ENCODE results near the gene POLE. TPM values are rescaled to one million over a fixed set of nuclear protein-coding genes. Genes with fewer than 3 reads are reported as not detected.

Gene POLE
- total RNA-seq, 4 donors from 2014 or later, result 19.2 to 28.1 (median 23.9) TPM

DNA sequence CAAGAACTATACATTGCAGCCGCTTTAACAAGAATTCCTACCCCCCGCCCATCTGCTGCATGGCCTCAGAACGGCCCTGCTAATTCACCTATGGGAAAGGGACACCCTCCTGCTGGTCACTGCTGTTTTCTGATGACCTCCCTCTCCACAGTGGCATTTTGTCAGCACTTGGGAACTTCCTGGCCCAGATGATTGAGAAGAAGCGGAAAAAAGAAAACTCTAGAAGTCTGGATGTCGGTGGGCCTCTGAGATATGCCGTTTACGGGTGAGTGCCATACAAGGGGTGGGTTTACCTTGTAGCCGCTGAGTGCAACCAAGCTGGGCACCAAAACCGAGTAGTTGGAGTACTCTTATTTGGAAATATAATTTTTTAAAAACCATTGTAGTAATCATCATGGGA lies 3.0 kb upstream of the POLE start:
- Histone ChIP-seq H3K27me3 (no peaks in the 10 kb centered on the region), H3K36me3 (no peaks in the 10 kb centered on the region), H3K4me1 (peaks cover 6% of the 10 kb centered on the region in 2 donors), H3K4me3 (replicated peaks in 1 of 3) (no peak overlapping the region), H3K9me3 (no peaks in the 10 kb centered on the region), H3K27ac (no peak overlapping the region)
- intact Hi-C loops (cut with DNase I), result no loop called here
- no peak for TF ChIP-seq POLR2A (IDR thresholded peaks at IDR 0.05)
- TF ChIP-seq, protein P1, sequence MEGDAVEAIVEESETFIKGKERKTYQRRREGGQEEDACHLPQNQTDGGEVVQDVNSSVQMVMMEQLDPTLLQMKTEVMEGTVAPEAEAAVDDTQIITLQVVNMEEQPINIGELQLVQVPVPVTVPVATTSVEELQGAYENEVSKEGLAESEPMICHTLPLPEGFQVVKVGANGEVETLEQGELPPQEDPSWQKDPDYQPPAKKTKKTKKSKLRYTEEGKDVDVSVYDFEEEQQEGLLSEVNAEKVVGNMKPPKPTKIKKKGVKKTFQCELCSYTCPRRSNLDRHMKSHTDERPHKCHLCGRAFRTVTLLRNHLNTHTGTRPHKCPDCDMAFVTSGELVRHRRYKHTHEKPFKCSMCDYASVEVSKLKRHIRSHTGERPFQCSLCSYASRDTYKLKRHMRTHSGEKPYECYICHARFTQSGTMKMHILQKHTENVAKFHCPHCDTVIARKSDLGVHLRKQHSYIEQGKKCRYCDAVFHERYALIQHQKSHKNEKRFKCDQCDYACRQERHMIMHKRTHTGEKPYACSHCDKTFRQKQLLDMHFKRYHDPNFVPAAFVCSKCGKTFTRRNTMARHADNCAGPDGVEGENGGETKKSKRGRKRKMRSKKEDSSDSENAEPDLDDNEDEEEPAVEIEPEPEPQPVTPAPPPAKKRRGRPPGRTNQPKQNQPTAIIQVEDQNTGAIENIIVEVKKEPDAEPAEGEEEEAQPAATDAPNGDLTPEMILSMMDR (IDR thresholded peaks at IDR 0.05), result no peak
- no peak for DNase-seq
- 91 to 95% methylated on average over 9 of the region's 9 CpGs for WGBS, 2 donors

DNA sequence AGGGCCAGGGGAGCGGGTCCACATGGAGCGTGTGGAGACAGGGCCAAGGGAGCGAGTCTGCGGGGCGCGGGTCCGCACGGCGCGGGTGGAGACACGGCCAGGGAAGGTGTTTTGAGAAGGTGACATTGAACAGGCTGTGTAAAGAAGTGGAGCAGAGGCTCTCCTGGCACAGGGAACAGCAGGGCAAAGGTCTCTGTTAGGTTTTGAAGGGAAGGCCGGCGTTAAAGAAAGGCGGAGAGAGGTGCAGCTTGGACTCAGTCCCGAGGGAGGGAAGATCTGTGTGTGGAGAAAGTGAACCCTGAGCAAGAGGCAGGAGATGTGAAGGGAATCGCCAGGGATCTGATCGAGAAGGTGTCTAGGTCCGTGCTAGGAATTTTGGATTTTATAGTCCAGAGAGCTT lies 2.1 kb upstream of the POLE start:
- intact Hi-C loops (cut with DNase I), result loop anchor here (5.0 kb wide), 1 partner anchor 202 kb away; no protein-coding TSS in a partner anchor
- WGBS, 2 donors, result 79 to 87% methylated on average over 18 of the region's 18 CpGs
- Histone ChIP-seq H3K4me1 (peaks cover 6% of the 10 kb centered on the region in 2 donors), H3K9me3 (no peaks in the 10 kb centered on the region), H3K4me3 (replicated peaks in 1 of 3) (no peak overlapping the region), H3K27ac (no peak overlapping the region), H3K27me3 (no peaks in the 10 kb centered on the region), H3K36me3 (no peaks in the 10 kb centered on the region)
- TF ChIP-seq, protein P1 (IDR thresholded peaks at IDR 0.05), result no peak
- no peak for TF ChIP-seq POLR2A (IDR thresholded peaks at IDR 0.05)
- DNase-seq, result no peak

DNA sequence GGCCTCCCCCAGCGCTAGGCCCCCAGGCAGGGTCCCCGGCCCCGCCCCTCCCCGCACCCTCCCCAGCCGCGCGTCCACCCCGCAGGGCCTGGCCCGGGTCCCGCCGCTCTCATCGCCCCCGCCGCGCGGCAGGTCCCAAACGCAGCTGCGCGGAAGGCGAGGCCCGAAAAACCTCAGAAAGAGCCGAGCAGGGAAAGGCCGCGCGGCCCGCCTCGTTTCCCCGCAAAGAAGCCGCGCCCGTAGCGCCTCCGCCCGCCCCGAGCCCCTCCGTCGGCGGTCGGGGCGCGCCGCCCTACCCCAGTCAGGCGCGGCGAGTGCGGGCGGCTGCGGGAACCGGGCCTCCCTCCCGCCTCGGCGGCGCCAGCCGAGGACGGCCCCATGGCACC lies 324 bp downstream of the POLE start:
- peak overlapping the region; percentile 35 to 90 (median 59) for H3K4me3 ChIP-seq (replicated peaks in 1 of 3)
- TF ChIP-seq POLR2A (IDR thresholded peaks at IDR 0.05), result no peak
- TF ChIP-seq, protein P1 (IDR thresholded peaks at IDR 0.05), result no peak
- no peaks in the 10 kb centered on the region for H3K9me3 ChIP-seq
- intact Hi-C loops (cut with DNase I), result loop anchor here (5.0 kb wide), 1 partner anchor 200 kb away; no protein-coding TSS in a partner anchor
- H3K36me3 ChIP-seq, result no peaks in the 10 kb centered on the region
- no peaks in the 10 kb centered on the region for H3K27me3 ChIP-seq
- 0% methylated on average over 1 of the region's 55 CpGs; no CpG with 5 or more reads in 1 of the 2 donors for WGBS, 2 donors
- peaks cover 6% of the 10 kb centered on the region in 2 donors for H3K4me1 ChIP-seq
- H3K27ac ChIP-seq, result no peak overlapping the region
- no peak for DNase-seq

DNA sequence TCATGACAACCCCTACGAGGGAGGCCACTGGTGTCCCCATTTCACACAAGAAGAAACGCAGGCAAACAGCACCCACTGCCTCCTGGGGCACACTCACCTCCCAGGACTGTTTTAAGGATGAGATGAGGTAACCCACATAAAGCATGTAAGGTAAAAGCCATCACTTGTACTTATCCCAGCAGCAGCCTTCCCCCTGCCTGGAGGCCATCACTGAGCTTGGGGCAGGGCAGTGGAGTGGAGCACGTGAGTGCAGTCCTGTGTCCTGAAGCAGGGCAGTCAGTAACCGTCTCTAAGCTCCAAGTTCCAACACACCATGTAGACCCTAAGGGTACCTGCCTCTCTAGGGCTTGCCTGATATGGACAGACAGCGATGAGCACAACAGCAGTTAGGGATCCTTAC lies 1.7 kb downstream of the POLE start:
- DNase-seq, result no peak
- no peaks in the 10 kb centered on the region for H3K9me3 ChIP-seq
- 67 to 78% methylated on average over 5 of the region's 5 CpGs for whole genome bisulfite sequencing, 2 donors
- H3K4me3 ChIP-seq (replicated peaks in 1 of 3), result no peak overlapping the region
- no peak overlapping the region for H3K27ac ChIP-seq
- H3K36me3 ChIP-seq, result no peaks in the 10 kb centered on the region
- H3K4me1 ChIP-seq, result peaks cover 6% of the 10 kb centered on the region in 2 donors
- H3K27me3 ChIP-seq, result no peaks in the 10 kb centered on the region
- TF ChIP-seq POLR2A (IDR thresholded peaks at IDR 0.05), result no peak
- TF ChIP-seq, protein P1 (IDR thresholded peaks at IDR 0.05), result no peak
- intact Hi-C loops (cut with DNase I), result loop anchor here (5.0 kb wide), 1 partner anchor 198 kb away; no protein-coding TSS in a partner anchor

DNA sequence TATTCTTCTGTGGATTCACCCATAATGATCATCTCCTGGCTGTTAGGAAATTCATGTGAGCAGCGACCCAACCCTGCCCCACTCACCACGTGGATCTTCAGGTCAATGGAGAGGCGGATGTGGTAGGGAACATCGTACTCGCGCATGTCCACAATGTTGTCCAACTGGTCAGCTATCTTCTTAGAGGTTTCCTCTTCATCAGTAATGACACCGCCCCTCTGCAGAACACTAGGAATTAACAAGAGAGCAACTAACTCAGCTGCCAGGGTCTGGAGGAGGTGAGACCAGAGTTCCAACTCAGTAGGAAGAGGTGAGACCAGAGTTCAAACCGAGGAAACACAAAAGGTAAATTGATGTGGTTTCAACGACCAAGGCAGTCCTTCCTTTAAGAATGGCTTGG lies 9.7 kb downstream of the POLE start:
- intact Hi-C loops (cut with DNase I), result no loop called here
- Histone ChIP-seq H3K36me3 (peaks cover 10 to 22% of the 10 kb centered on the region in 2 donors), H3K4me3 (replicated peaks in 1 of 3) (no peak overlapping the region), H3K4me1 (no peaks in the 10 kb centered on the region), H3K9me3 (no peaks in the 10 kb centered on the region), H3K27me3 (no peaks in the 10 kb centered on the region), H3K27ac (no peak overlapping the region)
- WGBS, 2 donors, result 89 to 91% methylated on average over 9 of the region's 9 CpGs
- DNase-seq, result no peak
- no peak for TF ChIP-seq POLR2A (IDR thresholded peaks at IDR 0.05)
- TF ChIP-seq, protein P1 (IDR thresholded peaks at IDR 0.05), result no peak

Data from thyroid gland (tissue), 4 donors.